Neural cell (in vitro differentiated cells): ENCODE data around the gene BCKDHB. TPM values are rescaled to one million over a fixed set of nuclear protein-coding genes. Genes with fewer than 3 reads are reported as not detected.

Source experiments
- H2AFZ ChIP-seq: fragments of 200-600, 300-800 bp; sonication (generic), shearing (Covaris generic); 2 replicates; pipeline ENCODE4 v1.6.0; 2014; ENCODE audit warnings: low read depth, mild to moderate bottlenecking, antibody characterized with exemption, low read length, moderate library complexity
- H3F3A ChIP-seq: fragments of 200-600 bp; shearing (Covaris generic); 2 replicates; pipeline ENCODE4 v1.6.1; 2016; ENCODE audit warnings: mild to moderate bottlenecking, moderate library complexity, mixed read lengths, antibody characterized with exemption, low read length; ENCODE audit not compliant: insufficient read depth, poor library complexity, severe bottlenecking
- H3K27ac ChIP-seq: fragments of 200-600, 300-800 bp; sonication (generic), shearing (Covaris generic); 2 replicates; pipeline ENCODE4 v1.5.1; 2014; ENCODE audit warnings: mild to moderate bottlenecking, low read length, moderate library complexity
- H3K27me3 ChIP-seq: fragments of 300-800, 200-600 bp; sonication (generic), shearing (Covaris generic); 2 replicates; pipeline ENCODE4 v1.6.0; 2014; ENCODE audit warnings: mild to moderate bottlenecking, low read depth, low read length, moderate library complexity; ENCODE audit not compliant: insufficient read depth
- H3K36me3 ChIP-seq: fragments of 300-800, 200-600 bp; sonication (generic), shearing (Covaris generic); 2 replicates; pipeline ENCODE4 v1.5.1; 2014; ENCODE audit warnings: mild to moderate bottlenecking, antibody characterized with exemption, low read length, moderate library complexity; ENCODE audit not compliant: insufficient read depth
- H3K4me2 ChIP-seq: fragments of 300-800, 200-600 bp; sonication (generic), shearing (Covaris generic); 2 replicates; pipeline ENCODE4 v1.6.0; 2014; ENCODE audit warnings: mild to moderate bottlenecking, low read length
- H3K4me3 ChIP-seq: fragments of 300-800, 200-600 bp; sonication (generic), shearing (Covaris generic); 2 replicates; pipeline ENCODE4 v1.5.1; 2014; ENCODE audit warnings: mild to moderate bottlenecking, low read length, moderate library complexity
- H3K79me2 ChIP-seq: fragments of 200-600 bp; shearing (Covaris generic); replicated peaks from 2 replicates; pipeline ENCODE4 v1.6.0; 2014; ENCODE audit warnings: mild to moderate bottlenecking, low read length, moderate library complexity; ENCODE audit not compliant: insufficient read depth
- H3K9ac ChIP-seq: fragments of 300-800, 200-600 bp; sonication (generic), shearing (Covaris generic); 2 replicates; pipeline ENCODE4 v1.6.1; 2016; ENCODE audit warnings: mild to moderate bottlenecking, low read length, mixed read lengths
- H3K9me2 ChIP-seq: fragments of 200-600 bp; shearing (Covaris generic); 2 replicates; pipeline ENCODE4 v1.6.1; 2016; ENCODE audit warnings: mild to moderate bottlenecking, low read length, mixed read lengths; ENCODE audit not compliant: insufficient read depth
- H3K9me3 ChIP-seq: fragments of 200-600, 300-800 bp; sonication (generic), shearing (Covaris generic); 2 replicates; pipeline ENCODE4 v1.6.1; 2016; ENCODE audit warnings: mild to moderate bottlenecking, mixed run types, low read length, moderate library complexity, mixed read lengths
- H4K20me1 ChIP-seq: fragments of 200-600 bp; shearing (Covaris generic); 2 replicates; pipeline ENCODE4 v1.6.1; 2016; ENCODE audit warnings: mild to moderate bottlenecking, mixed run types; ENCODE audit not compliant: insufficient read depth
- CTCF ChIP-seq: fragments of 450-650 bp; IDR thresholded peaks from 2 replicates; pipeline ENCODE4 v1.5.1; 2014; ENCODE audit warnings: antibody characterized with exemption, mild to moderate bottlenecking, moderate library complexity; ENCODE audit not compliant: poor library complexity, severe bottlenecking
- EP300 ChIP-seq: fragments of 450-650 bp; conservative IDR thresholded peaks from 2 replicates; pipeline ENCODE4 v1.6.1; 2014; ENCODE audit warnings: antibody characterized with exemption, mild to moderate bottlenecking, moderate library complexity; ENCODE audit not compliant: poor library complexity, severe bottlenecking
- EZH2 ChIP-seq: fragments of 200-600, 300-800 bp; shearing (Covaris generic), sonication (generic); IDR thresholded peaks from 2 replicates; pipeline ENCODE4 v1.6.1; 2014; ENCODE audit warnings: antibody characterized with exemption, low read length, borderline replicate concordance, mild to moderate bottlenecking; ENCODE audit not compliant: insufficient read depth, poor library complexity, severe bottlenecking
- MXI1 ChIP-seq: fragments of 450-650 bp; conservative IDR thresholded peaks from 2 replicates; pipeline ENCODE4 v1.6.1; 2014; ENCODE audit warnings: antibody characterized with exemption, mild to moderate bottlenecking; ENCODE audit not compliant: poor library complexity, severe bottlenecking
- POLR2AphosphoS5 ChIP-seq: IDR thresholded peaks from 2 replicates; pipeline ENCODE4 v1.6.1; 2012
- RAD21 ChIP-seq: fragments of 450-650 bp; conservative IDR thresholded peaks from 2 replicates; pipeline ENCODE4 v1.6.1; 2014; ENCODE audit warnings: antibody characterized with exemption, mild to moderate bottlenecking, moderate library complexity
- SMC3 ChIP-seq: fragments of 450-650 bp; conservative IDR thresholded peaks from 2 replicates; pipeline ENCODE4 v1.6.1; 2014; ENCODE audit warnings: antibody characterized with exemption, mild to moderate bottlenecking, moderate library complexity; ENCODE audit not compliant: poor library complexity
- TAF1 ChIP-seq: IDR thresholded peaks from 2 replicates; pipeline ENCODE4 v1.6.1; 2012; ENCODE audit warnings: low read depth
- polyA plus RNA-seq: library from polyadenylated mRNA; depleted of rRNA; stranded (reverse); fragments of >200 nt; gene quantifications from 2 replicates; pipeline ENCODE4 v1.2.3, GENCODE V29; 2014
- TF ChIP-seq, protein P1 (sequence below): IDR thresholded peaks from 2 replicates; pipeline ENCODE4 v1.6.1; 2012; ENCODE audit warnings: borderline replicate concordance

BCKDHB gene
- polyA plus RNA-seq, 1 donor from 2014 or later: 16.1 TPM

DNA sequence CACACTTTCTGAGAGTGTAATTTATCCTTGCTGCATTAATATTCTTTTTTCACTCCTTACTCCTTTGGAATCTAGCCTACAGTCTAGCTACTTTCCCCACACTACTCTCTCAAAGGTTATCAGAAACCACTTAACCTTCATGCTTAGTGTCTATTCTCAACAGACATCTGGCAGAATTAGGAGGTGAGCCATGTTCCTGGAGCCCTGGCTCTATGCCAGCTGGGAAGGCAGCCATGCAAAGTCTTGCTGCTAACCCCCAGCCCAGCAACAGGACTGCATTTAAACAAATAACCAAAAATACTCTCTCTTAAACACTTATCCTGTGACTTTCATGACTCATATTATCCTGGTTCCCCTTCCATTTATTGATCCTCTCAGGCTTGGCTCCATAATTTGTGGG lies 260.2 kb downstream of the BCKDHB start:
- H3K79me2 ChIP-seq: no peaks in the 10 kb centered on the region
- no peak overlapping the region for H3K9ac ChIP-seq
- H3K36me3 ChIP-seq: no peaks in the 10 kb centered on the region
- no peak overlapping the region for H3K4me2 ChIP-seq
- H3K4me3 ChIP-seq: no peak overlapping the region
- H3K9me2 ChIP-seq: no peaks in the 10 kb centered on the region
- no peak for TF ChIP-seq SMC3
- H2AFZ ChIP-seq: no peak overlapping the region
- no peaks in the 10 kb centered on the region for H4K20me1 ChIP-seq
- H3K27ac ChIP-seq: no peak overlapping the region
- H3F3A ChIP-seq: no peaks in the 10 kb centered on the region
- no peaks in the 10 kb centered on the region for H3K9me3 ChIP-seq
- no peaks in the 10 kb centered on the region for H3K27me3 ChIP-seq

DNA sequence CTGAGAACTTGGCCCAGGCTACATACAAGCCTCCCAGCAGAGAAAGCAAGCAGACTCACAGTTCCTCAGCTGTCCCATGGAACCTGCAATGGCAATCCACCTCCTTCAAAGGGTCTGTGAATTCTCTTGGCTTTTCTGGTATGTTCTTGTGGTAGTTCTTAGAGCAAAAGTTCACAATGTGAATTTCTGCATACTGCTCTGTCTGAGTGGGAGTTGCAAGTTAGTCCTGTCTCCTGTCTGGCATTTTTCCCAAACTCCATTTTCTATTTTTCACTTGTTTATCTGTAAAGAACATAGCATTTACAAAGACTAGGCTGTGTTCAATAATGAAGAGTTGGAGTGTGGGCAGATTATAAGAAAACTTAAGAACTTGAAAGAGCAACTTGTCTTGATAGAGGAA lies 269.9 kb downstream of the BCKDHB start:
- H3K27me3 ChIP-seq: no peaks in the 10 kb centered on the region
- no peak overlapping the region for H3K4me3 ChIP-seq
- H3K9me3 ChIP-seq: no peaks in the 10 kb centered on the region
- H3K9me2 ChIP-seq: no peaks in the 10 kb centered on the region
- no peaks in the 10 kb centered on the region for H3F3A ChIP-seq
- no peak overlapping the region for H3K9ac ChIP-seq
- H3K36me3 ChIP-seq: no peaks in the 10 kb centered on the region
- H3K27ac ChIP-seq: no peak overlapping the region
- no peak overlapping the region for H2AFZ ChIP-seq
- TF ChIP-seq POLR2AphosphoS5 (no peak), EP300 (no peak), TAF1 (no peak), CTCF (no peak), SMC3 (no peak), RAD21 (no peak), MXI1 (no peak), EZH2 (no peak)
- TF ChIP-seq, protein P1, sequence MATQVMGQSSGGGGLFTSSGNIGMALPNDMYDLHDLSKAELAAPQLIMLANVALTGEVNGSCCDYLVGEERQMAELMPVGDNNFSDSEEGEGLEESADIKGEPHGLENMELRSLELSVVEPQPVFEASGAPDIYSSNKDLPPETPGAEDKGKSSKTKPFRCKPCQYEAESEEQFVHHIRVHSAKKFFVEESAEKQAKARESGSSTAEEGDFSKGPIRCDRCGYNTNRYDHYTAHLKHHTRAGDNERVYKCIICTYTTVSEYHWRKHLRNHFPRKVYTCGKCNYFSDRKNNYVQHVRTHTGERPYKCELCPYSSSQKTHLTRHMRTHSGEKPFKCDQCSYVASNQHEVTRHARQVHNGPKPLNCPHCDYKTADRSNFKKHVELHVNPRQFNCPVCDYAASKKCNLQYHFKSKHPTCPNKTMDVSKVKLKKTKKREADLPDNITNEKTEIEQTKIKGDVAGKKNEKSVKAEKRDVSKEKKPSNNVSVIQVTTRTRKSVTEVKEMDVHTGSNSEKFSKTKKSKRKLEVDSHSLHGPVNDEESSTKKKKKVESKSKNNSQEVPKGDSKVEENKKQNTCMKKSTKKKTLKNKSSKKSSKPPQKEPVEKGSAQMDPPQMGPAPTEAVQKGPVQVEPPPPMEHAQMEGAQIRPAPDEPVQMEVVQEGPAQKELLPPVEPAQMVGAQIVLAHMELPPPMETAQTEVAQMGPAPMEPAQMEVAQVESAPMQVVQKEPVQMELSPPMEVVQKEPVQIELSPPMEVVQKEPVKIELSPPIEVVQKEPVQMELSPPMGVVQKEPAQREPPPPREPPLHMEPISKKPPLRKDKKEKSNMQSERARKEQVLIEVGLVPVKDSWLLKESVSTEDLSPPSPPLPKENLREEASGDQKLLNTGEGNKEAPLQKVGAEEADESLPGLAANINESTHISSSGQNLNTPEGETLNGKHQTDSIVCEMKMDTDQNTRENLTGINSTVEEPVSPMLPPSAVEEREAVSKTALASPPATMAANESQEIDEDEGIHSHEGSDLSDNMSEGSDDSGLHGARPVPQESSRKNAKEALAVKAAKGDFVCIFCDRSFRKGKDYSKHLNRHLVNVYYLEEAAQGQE: no peak
- no peaks in the 10 kb centered on the region for H4K20me1 ChIP-seq
- H3K79me2 ChIP-seq: no peaks in the 10 kb centered on the region
- no peak overlapping the region for H3K4me2 ChIP-seq

DNA sequence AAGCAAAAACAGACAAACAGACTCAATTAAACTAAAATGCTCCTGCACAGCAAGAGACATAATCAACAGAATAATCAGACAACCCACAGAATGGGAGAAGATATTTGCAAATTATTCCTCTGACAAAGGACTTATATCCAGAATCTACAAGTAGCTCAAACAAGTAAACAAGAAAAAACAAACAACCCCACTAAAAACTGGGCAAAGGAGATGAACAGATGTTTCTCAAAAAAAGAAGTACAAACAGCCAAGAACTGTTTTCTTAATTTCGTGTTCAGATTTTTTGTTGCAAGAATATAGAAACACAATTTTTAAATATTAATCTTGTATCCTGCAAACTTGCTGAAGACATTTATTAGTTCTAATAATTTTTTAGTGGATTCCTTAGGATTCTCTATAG lies 274.1 kb downstream of the BCKDHB start:
- no peaks in the 10 kb centered on the region for H3K9me2 ChIP-seq
- H3K36me3 ChIP-seq: no peaks in the 10 kb centered on the region
- no peaks in the 10 kb centered on the region for H4K20me1 ChIP-seq
- H3K27me3 ChIP-seq: no peaks in the 10 kb centered on the region
- TF ChIP-seq, protein P1: no peak
- no peak for TF ChIP-seq CTCF
- no peak for TF ChIP-seq EP300
- no peak for TF ChIP-seq SMC3
- TF ChIP-seq RAD21: no peak
- TF ChIP-seq MXI1: no peak
- TF ChIP-seq EZH2: no peak
- TF ChIP-seq TAF1: no peak
- TF ChIP-seq POLR2AphosphoS5: no peak
- no peak overlapping the region for H3K4me3 ChIP-seq
- H3K79me2 ChIP-seq: no peaks in the 10 kb centered on the region
- no peaks in the 10 kb centered on the region for H3F3A ChIP-seq
- H3K9ac ChIP-seq: no peak overlapping the region
- H3K4me2 ChIP-seq: no peak overlapping the region
- H3K9me3 ChIP-seq: no peaks in the 10 kb centered on the region
- no peak overlapping the region for H3K27ac ChIP-seq
- no peak overlapping the region for H2AFZ ChIP-seq
